NB4 (cell line): ENCODE results near the gene ZNF490.

Experiments used
- CTCF ChIP-seq: IDR thresholded peaks from one replicate; pipeline ENCODE4 v1.5.1; 2012; ENCODE audit warnings: low read depth, low read length
- MAX ChIP-seq: IDR thresholded peaks from 2 replicates; pipeline ENCODE4 v1.6.1; 2011; ENCODE audit warnings: low read depth, low read length
- POLR2A ChIP-seq: IDR thresholded peaks from 2 replicates; pipeline ENCODE4 v1.6.1; 2011; ENCODE audit warnings: mild to moderate bottlenecking; ENCODE audit not compliant: insufficient read length; ENCODE audit errors: extremely low read depth

GRCh38 chr19:12596485-12596884 is 14.1 kb downstream of the ZNF490 start:
- TF ChIP-seq CTCF (no peak), POLR2A (no peak), MAX (no peak)
